Colonic mucosa (tissue), 4 donors: ENCODE data around the gene DUSP6. TPM values are rescaled to one million over a fixed set of nuclear protein-coding genes. Genes with fewer than 3 reads are reported as not detected.

Experiments
- DNase-seq: peaks from one replicate; pipeline ENCODE4 v3.0.0-alpha.2; 2020
- H3K27ac ChIP-seq: fragments of 200-600 bp; one replicate; pipeline ENCODE4 v1.8.0; 2021
- H3K27me3 ChIP-seq: fragments of 200-600 bp; one replicate; pipeline ENCODE4 v1.8.0; 2021
- H3K36me3 ChIP-seq: fragments of 200-600 bp; one replicate; pipeline ENCODE4 v1.8.0; 2021
- H3K4me1 ChIP-seq: fragments of 200-600 bp; one replicate; pipeline ENCODE4 v1.8.0; 2021; ENCODE audit warnings: mild to moderate bottlenecking
- H3K4me3 ChIP-seq: fragments of 200-600 bp; one replicate; pipeline ENCODE4 v1.8.0; 2021
- H3K9ac ChIP-seq, 2 donors: one replicate each; pipeline ENCODE4 v1.7.0; 2013; ENCODE audit warnings: control low read depth in 2 of 2, low read depth in 2 of 2, low read length in 2 of 2
- H3K9me3 ChIP-seq: fragments of 200-600 bp; one replicate; pipeline ENCODE4 v1.8.0; 2021
- intact Hi-C: fragments of 100-400 bp; cut with DNase I; formaldehyde crosslinking; loops from one replicate; pipeline ENCODE4 v1.14.1; 2022
- total RNA-seq, 2 donors: library from RNA; stranded (reverse); fragmentation: NEBNext Ultra II Directional in 1 of 2; extraction: Animal tissue kit (Norgen Biotek cat#: 25700) in 1 of 2; gene quantifications; one replicate each; pipeline ENCODE4 v1.2.1, GENCODE V29; 2021
- TF ChIP-seq, protein P1 (sequence below): fragments of 200-600 bp; IDR thresholded peaks from one replicate; pipeline ENCODE4 v1.8.0; 2022; ENCODE audit warnings: antibody characterized with exemption, mild to moderate bottlenecking
- donor health status: healthy.
- donor health status: DM: no; HTN: no; CAD: no.
- donor health status: DM: no; HTN: no; CAD: no.

Gene DUSP6
- total RNA-seq, 2 donors from 2014 or later = 53.8 to 97.6 TPM

- DNase-seq = no peak
- Histone ChIP-seq H3K9ac (no peak overlapping the region), H3K4me3 (no peak overlapping the region), H3K4me1 (no peaks in the 10 kb centered on the region), H3K27me3 (no peaks in the 10 kb centered on the region), H3K9me3 (no peaks in the 10 kb centered on the region), H3K36me3 (no peaks in the 10 kb centered on the region), H3K27ac (no peak overlapping the region)
- TF ChIP-seq, protein P1, sequence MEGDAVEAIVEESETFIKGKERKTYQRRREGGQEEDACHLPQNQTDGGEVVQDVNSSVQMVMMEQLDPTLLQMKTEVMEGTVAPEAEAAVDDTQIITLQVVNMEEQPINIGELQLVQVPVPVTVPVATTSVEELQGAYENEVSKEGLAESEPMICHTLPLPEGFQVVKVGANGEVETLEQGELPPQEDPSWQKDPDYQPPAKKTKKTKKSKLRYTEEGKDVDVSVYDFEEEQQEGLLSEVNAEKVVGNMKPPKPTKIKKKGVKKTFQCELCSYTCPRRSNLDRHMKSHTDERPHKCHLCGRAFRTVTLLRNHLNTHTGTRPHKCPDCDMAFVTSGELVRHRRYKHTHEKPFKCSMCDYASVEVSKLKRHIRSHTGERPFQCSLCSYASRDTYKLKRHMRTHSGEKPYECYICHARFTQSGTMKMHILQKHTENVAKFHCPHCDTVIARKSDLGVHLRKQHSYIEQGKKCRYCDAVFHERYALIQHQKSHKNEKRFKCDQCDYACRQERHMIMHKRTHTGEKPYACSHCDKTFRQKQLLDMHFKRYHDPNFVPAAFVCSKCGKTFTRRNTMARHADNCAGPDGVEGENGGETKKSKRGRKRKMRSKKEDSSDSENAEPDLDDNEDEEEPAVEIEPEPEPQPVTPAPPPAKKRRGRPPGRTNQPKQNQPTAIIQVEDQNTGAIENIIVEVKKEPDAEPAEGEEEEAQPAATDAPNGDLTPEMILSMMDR = no peak
- intact Hi-C loops = no loop called here
Observed at GRCh38 chr12:89366676-89367364, 14.5 kb upstream of the DUSP6 start.

DNA sequence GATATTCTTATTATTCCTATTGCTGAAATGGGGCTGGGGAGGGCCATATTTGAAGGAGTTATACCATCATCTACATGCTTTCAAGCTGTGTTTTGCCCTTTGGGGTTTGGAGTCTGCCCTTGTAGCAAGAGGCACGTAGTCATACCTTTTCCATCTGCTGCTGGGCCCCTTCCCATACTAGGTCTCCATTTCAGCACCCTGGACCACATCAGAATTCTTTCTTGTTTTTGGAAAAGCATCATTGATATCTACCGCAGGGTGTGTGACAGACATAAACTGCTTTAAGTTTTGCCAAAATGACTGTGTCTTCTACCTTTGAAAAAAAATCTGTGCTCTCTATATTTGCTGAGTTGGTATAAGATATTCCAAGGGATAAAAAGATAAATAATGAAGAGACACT is 12.3 kb upstream of the DUSP6 start:
- Histone ChIP-seq H3K9ac (no peak overlapping the region), H3K4me1 (no peaks in the 10 kb centered on the region), H3K36me3 (no peaks in the 10 kb centered on the region), H3K9me3 (no peaks in the 10 kb centered on the region), H3K27ac (no peak overlapping the region), H3K27me3 (no peaks in the 10 kb centered on the region), H3K4me3 (no peak overlapping the region)
- DNase-seq = no peak
- intact Hi-C loops = no loop called here
- TF ChIP-seq, protein P1 = no peak

DNA sequence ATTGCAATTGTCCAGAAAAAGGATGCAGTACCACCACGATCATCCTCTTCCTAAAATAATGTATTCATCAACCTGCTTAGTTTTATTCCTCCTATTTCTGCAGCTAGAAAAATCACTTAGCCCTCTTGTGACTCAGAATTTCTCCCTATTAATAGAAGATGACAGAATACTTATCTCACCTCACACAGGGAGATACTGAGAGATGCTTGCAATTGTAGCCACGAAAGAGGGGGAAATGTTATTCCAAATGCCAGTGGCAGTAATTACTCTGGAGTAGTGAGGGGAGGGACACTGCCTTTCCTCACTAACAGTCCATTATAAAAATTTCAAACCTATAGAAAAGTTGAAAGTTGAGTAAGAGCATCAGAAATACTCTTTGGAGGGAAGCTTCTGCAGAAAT is 11.8 kb upstream of the DUSP6 start:
- Histone ChIP-seq H3K9ac (no peak overlapping the region), H3K36me3 (no peaks in the 10 kb centered on the region), H3K4me1 (no peaks in the 10 kb centered on the region), H3K27ac (no peak overlapping the region), H3K9me3 (no peaks in the 10 kb centered on the region), H3K4me3 (no peak overlapping the region), H3K27me3 (no peaks in the 10 kb centered on the region)
- TF ChIP-seq, protein P1 = no peak
- intact Hi-C loops = no loop called here
- no peak for DNase-seq

- Histone ChIP-seq H3K4me3 (no peak overlapping the region), H3K4me1 (no peaks in the 10 kb centered on the region), H3K9ac (no peak overlapping the region), H3K36me3 (no peaks in the 10 kb centered on the region), H3K27me3 (no peaks in the 10 kb centered on the region), H3K9me3 (no peaks in the 10 kb centered on the region), H3K27ac (no peak overlapping the region)
- no peak for DNase-seq
- TF ChIP-seq, protein P1 = no peak
- intact Hi-C loops = no loop called here
Observed at GRCh38 chr12:89363582-89363981, 11.3 kb upstream of the DUSP6 start.

- H3K4me1 ChIP-seq = no peaks in the 10 kb centered on the region
- no peak overlapping the region for H3K4me3 ChIP-seq
- no peaks in the 10 kb centered on the region for H3K36me3 ChIP-seq
- no peaks in the 10 kb centered on the region for H3K9me3 ChIP-seq
- intact Hi-C loops = no loop called here
- no peaks in the 10 kb centered on the region for H3K27me3 ChIP-seq
- no peak overlapping the region for H3K27ac ChIP-seq
- no peak for DNase-seq
- TF ChIP-seq, protein P1 = no peak
- no peak overlapping the region for H3K9ac ChIP-seq
Observed at GRCh38 chr12:89363084-89363483, 10.8 kb upstream of the DUSP6 start.
